Suprapubic skin (tissue), 4 donors: ENCODE results near the gene GSDME.

ENCODE experiments used
- EP300 ChIP-seq: sonication (generic); formaldehyde crosslinking; IDR thresholded peaks from one replicate; pipeline ENCODE4 v1.6.1; 2017; ENCODE audit warnings: antibody characterized with exemption
- POLR2A ChIP-seq, 2 donors: fragments of 450-650 bp; IDR thresholded peaks; one replicate each; pipeline ENCODE4 v1.6.1; 2017; ENCODE audit warnings: antibody characterized with exemption in 2 of 2, mild to moderate bottlenecking in 2 of 2, moderate library complexity in 2 of 2
- POLR2AphosphoS5 ChIP-seq, 3 donors: sonication (generic); formaldehyde crosslinking; IDR thresholded peaks; one replicate each; pipeline ENCODE4 v1.6.1; 2017; ENCODE audit warnings: antibody characterized with exemption in 3 of 3
- TF ChIP-seq, protein P1 (sequence below), 2 donors: fragments of 200-600 bp in 1 of 2; fragments of 450-650 bp in 1 of 2; sonication (generic) in 1 of 2; IDR thresholded peaks; one replicate each; pipeline ENCODE4 v1.5.1; 2016 to 2019; ENCODE audit warnings: antibody characterized with exemption in 2 of 2, mild to moderate bottlenecking in 1 of 2, moderate library complexity in 1 of 2

DNA sequence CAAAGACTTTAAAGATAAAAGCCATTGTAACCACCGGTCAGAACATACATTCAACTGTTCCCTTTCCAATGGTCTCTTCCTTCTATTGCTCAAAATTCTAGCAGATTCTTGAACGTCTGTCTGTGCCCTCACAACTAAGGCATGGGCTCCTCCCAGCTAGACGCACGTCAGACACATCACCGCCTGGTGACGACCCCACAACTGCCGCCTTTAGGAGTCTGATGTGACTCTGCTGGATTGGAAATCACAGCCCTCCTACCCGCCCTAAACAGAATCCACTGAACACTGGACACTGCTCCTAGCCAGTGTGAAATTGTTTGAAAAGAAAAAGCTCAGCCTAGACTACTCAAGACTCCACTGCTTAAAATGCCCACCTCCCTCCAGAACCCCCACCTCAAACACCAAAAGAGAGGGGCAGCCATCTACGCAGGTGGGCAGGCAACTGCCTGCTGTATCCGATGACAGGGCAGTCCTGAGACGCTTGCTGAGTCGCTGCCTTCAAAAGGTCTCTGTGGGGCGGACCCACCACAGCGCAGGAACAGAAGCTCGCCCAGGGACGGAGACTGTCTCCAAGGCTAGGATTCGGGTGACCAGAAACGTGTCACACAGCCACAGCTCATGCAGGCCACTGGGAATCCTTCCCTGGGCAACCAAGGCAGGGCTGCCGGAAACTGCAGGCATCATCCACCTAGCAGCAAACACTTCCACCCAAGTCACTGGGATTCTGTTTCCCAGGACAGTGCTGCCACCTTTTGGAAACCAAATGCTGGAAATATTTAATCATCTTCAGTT lies 34.7 kb downstream of the GSDME start:
- TF ChIP-seq, protein P1, sequence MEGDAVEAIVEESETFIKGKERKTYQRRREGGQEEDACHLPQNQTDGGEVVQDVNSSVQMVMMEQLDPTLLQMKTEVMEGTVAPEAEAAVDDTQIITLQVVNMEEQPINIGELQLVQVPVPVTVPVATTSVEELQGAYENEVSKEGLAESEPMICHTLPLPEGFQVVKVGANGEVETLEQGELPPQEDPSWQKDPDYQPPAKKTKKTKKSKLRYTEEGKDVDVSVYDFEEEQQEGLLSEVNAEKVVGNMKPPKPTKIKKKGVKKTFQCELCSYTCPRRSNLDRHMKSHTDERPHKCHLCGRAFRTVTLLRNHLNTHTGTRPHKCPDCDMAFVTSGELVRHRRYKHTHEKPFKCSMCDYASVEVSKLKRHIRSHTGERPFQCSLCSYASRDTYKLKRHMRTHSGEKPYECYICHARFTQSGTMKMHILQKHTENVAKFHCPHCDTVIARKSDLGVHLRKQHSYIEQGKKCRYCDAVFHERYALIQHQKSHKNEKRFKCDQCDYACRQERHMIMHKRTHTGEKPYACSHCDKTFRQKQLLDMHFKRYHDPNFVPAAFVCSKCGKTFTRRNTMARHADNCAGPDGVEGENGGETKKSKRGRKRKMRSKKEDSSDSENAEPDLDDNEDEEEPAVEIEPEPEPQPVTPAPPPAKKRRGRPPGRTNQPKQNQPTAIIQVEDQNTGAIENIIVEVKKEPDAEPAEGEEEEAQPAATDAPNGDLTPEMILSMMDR (IDR thresholded peaks at IDR 0.05) = no peak
- TF ChIP-seq EP300 = no peak
- TF ChIP-seq POLR2A (IDR thresholded peaks at IDR 0.05) = no peak
- no peak for TF ChIP-seq POLR2AphosphoS5 (IDR thresholded peaks at IDR 0.05)
